Cardiac septum (tissue), 1 donor: ENCODE results near the gene USP17L24. TPM values are rescaled to one million over a fixed set of nuclear protein-coding genes. Genes with fewer than 3 reads are reported as not detected.
"Not testable (repeated sequence)": the region's sequence is repeated elsewhere in the genome, so short reads cannot be mapped to it uniquely, and the experiment has no call there.

Experiments used
- DNase-seq: peaks from one replicate; pipeline ENCODE4 v3.0.0-alpha.2; 2020; ENCODE audit warnings: low spot score
- intact Hi-C: fragments of 100-400 bp; cut with DNase I; formaldehyde crosslinking; loops from one replicate; pipeline ENCODE4 v1.14.0; 2022
- long read RNA-seq: library from polyadenylated mRNA; unstranded; transcript quantifications from one replicate; pipeline ENCODE4 v2.0.0, GENCODE V29; 2021
- total RNA-seq: library from RNA; stranded (reverse); fragmentation: NEBNext Ultra II Directional; extraction: Animal tissue kit (Norgen Biotek cat#: 25700); gene quantifications from one replicate; pipeline ENCODE4 v1.2.1, GENCODE V29; 2021
- donor health status: DM: no; HTN: no; CAD: no.

USP17L24 gene
- total RNA-seq: not detected
- long read RNA-seq: 0 reads

- intact Hi-C loops, DNase-seq: not testable (repeated sequence)
These were observed at the start of gene USP17L24 for GRCh38 chr4:9324865-9325264. Gene USP17L24 (plus strand): TSS chr4:9325165. CDS start chr4:9325165, 0 bp downstream.

GRCh38 chr4:9324191-9324590 lies 774 bp upstream of the USP17L24 start:
- DNase-seq, intact Hi-C loops: not testable (repeated sequence)

- DNase-seq, intact Hi-C loops: not testable (repeated sequence)
These were observed 4.6 kb downstream of the USP17L24 start, which contains the start of gene USP17L25 for GRCh38 chr4:9329611-9330010. Gene USP17L25 (plus strand): TSS chr4:9329911. CDS start chr4:9329911, 0 bp downstream.

- DNase-seq, intact Hi-C loops: not testable (repeated sequence)
These were observed 9.4 kb downstream of the USP17L24 start, which contains the start of gene USP17L26 for GRCh38 chr4:9334358-9334757. Gene USP17L26 (plus strand): TSS chr4:9334658. CDS start chr4:9334658, 0 bp downstream.

- DNase-seq, intact Hi-C loops: not testable (repeated sequence)
These were observed 14.1 kb downstream of the USP17L24 start, which contains the start of gene USP17L5 for GRCh38 chr4:9339103-9339502. Gene USP17L5 (plus strand): TSS chr4:9339403. CDS start chr4:9339403, 0 bp downstream.

GRCh38 chr4:9343848-9344247 lies 18.9 kb downstream of the USP17L24 start, which contains the start of gene USP17L27:
Gene USP17L27 (plus strand): TSS chr4:9344148. CDS start chr4:9344148, 0 bp downstream.
- DNase-seq, intact Hi-C loops: not testable (repeated sequence)

- intact Hi-C loops, DNase-seq: not testable (repeated sequence)
These were observed 23.6 kb downstream of the USP17L24 start, which contains the start of gene USP17L28 for GRCh38 chr4:9348593-9348992. Gene USP17L28 (plus strand): TSS chr4:9348893. CDS start chr4:9348893, 0 bp downstream.

GRCh38 chr4:9350866-9351265 lies 25.9 kb downstream of the USP17L24 start:
- intact Hi-C loops, DNase-seq: not testable (repeated sequence)

- intact Hi-C loops, DNase-seq: not testable (repeated sequence)
These were observed 28.4 kb downstream of the USP17L24 start, which contains the start of gene USP17L29 for GRCh38 chr4:9353338-9353737. Gene USP17L29 (plus strand): TSS chr4:9353638. CDS start chr4:9353638, 0 bp downstream.

GRCh38 chr4:9362829-9363228 lies 37.9 kb downstream of the USP17L24 start, which contains the start of gene USP17L30:
Gene USP17L30 (plus strand): TSS chr4:9363129. CDS start chr4:9363129, 0 bp downstream.
- intact Hi-C loops, DNase-seq: not testable (repeated sequence)

Other genes starting within 250 kb of the USP17L24 start
- gene FAM90A26, start 154.8 kb upstream of the USP17L24 start, total RNA-seq: not detected
- gene USP17L10, start 114.5 kb upstream of the USP17L24 start, total RNA-seq: not detected
- not detected for gene USP17L11, start 109.8 kb upstream of the USP17L24 start, total RNA-seq
- gene USP17L12, start 105.0 kb upstream of the USP17L24 start, total RNA-seq: not detected
- gene USP17L13, start 100.3 kb upstream of the USP17L24 start, total RNA-seq: not detected
- not detected for gene USP17L15, start 90.8 kb upstream of the USP17L24 start, total RNA-seq
- gene USP17L17, start 81.3 kb upstream of the USP17L24 start, total RNA-seq: not detected
- gene USP17L18, start 76.5 kb upstream of the USP17L24 start, total RNA-seq: not detected
- not detected for gene USP17L19, start 71.8 kb upstream of the USP17L24 start, total RNA-seq
- not detected for gene USP17L20, start 67.0 kb upstream of the USP17L24 start, total RNA-seq
- not detected for gene USP17L21, start 62.3 kb upstream of the USP17L24 start, total RNA-seq
- not detected for gene USP17L22, start 57.5 kb upstream of the USP17L24 start, total RNA-seq
- gene USP17L25, start 4.7 kb downstream of the USP17L24 start, total RNA-seq: not detected
- gene USP17L26, start 9.5 kb downstream of the USP17L24 start, total RNA-seq: not detected
- not detected for gene USP17L5, start 14.2 kb downstream of the USP17L24 start, total RNA-seq
- not detected for gene USP17L27, start 19.0 kb downstream of the USP17L24 start, total RNA-seq
- not detected for gene USP17L28, start 23.7 kb downstream of the USP17L24 start, total RNA-seq
- not detected for gene USP17L29, start 28.5 kb downstream of the USP17L24 start, total RNA-seq
- not detected for gene USP17L30, start 38.0 kb downstream of the USP17L24 start, total RNA-seq
- gene DEFB131A, start 119.2 kb downstream of the USP17L24 start, total RNA-seq: not detected